Esophagus muscularis mucosa (tissue), 4 donors: Measurements from ENCODE around the gene SLC12A6. TPM values are rescaled to one million over a fixed set of nuclear protein-coding genes. Genes with fewer than 3 reads are reported as not detected.

ENCODE experiments used
- DNase-seq: peaks from one replicate; pipeline ENCODE4 v3.0.0-alpha.2; 2017; ENCODE audit errors: extremely low spot score
- H3K27ac ChIP-seq, 4 donors: fragments of 200-600 bp; sonication (generic); replicated peaks in 1 of 4; 1 replicate in 3 of 4; 2 replicates in 1 of 4; pipeline ENCODE4 v1.5.1; 2016 to 2019; ENCODE audit warnings: mild to moderate bottlenecking in 1 of 4
- H3K27me3 ChIP-seq, 4 donors: fragments of 200-600 bp; sonication (generic); one replicate each; pipeline versions ENCODE4 v1.5.1 to v1.6.0; 2016 to 2019
- H3K36me3 ChIP-seq, 4 donors: fragments of 200-600 bp; sonication (generic); one replicate each; pipeline ENCODE4 v1.5.1; 2016 to 2019
- H3K4me1 ChIP-seq, 4 donors: fragments of 200-600 bp; sonication (generic); one replicate each; pipeline ENCODE4 v1.5.1; 2016 to 2019
- H3K4me3 ChIP-seq, 4 donors: fragments of 200-600 bp; sonication (generic); 1 replicate in 2 of 4; 2 replicates in 2 of 4; pipeline ENCODE4 v1.5.1; 2016 to 2019; ENCODE audit warnings: mild to moderate bottlenecking in 4 of 4, moderate library complexity in 1 of 4
- H3K9me3 ChIP-seq, 4 donors: fragments of 200-600 bp; sonication (generic); 1 replicate in 3 of 4; 2 replicates in 1 of 4; pipeline ENCODE4 v1.5.1; 2016 to 2019
- EP300 ChIP-seq: sonication (generic); formaldehyde crosslinking; IDR thresholded peaks from one replicate; pipeline ENCODE4 v1.6.1; 2017; ENCODE audit warnings: antibody characterized with exemption
- POLR2A ChIP-seq: fragments of 450-650 bp; IDR thresholded peaks from one replicate; pipeline ENCODE4 v1.6.1; 2017; ENCODE audit warnings: antibody characterized with exemption, moderate library complexity, mild to moderate bottlenecking, low read depth
- POLR2AphosphoS5 ChIP-seq, 2 donors: sonication (generic); formaldehyde crosslinking; IDR thresholded peaks; one replicate each; pipeline ENCODE4 v1.6.1; 2017; ENCODE audit warnings: antibody characterized with exemption in 2 of 2
- WGBS: methylation state at CpG from one replicate; pipeline ENCODE4 v1.1.5; 2018; 5-methylcytosine and 5-hydroxymethylcytosine counted together
- intact Hi-C: fragments of 100-400 bp; cut with DNase I; formaldehyde crosslinking; loops from one replicate; pipeline ENCODE4 v1.15.1; 2023
- total RNA-seq, 4 donors: library from RNA; depleted of rRNA; stranded (reverse); fragments of >200 nt; gene quantifications; one replicate each; pipeline versions ENCODE4 v1.1.0 to v1.2.1, GENCODE V29; 2016
- TF ChIP-seq, protein P1 (sequence below), 3 experiments: fragments of 200-600 bp in 2 of 3; fragments of 450-650 bp in 1 of 3; sonication (generic) in 2 of 3; IDR thresholded peaks; one replicate each; pipeline ENCODE4 v1.5.1; 2017 to 2019; ENCODE audit warnings: antibody characterized with exemption in 3 of 3, mild to moderate bottlenecking in 2 of 3, moderate library complexity in 1 of 3

SLC12A6 gene
- total RNA-seq, 4 donors from 2014 or later: 16.1 to 21.4 (median 16.3) TPM

DNA sequence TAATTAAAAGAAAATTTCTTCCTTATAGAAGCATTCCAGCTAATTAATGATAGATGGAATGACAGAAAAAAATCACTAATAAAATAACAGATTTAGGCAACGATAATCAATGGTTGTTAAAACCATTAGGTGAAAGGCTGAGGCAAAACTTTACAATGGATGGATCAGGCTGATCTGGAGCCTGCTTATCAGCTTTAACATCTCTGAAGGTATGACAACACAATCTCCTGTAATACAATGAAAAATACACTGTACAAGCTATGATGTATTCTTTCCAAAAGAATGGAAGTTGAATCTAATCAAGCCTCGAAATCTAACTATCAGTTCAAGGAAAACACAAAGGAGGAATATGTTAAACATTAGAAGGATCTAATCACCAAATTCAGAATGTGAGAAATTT lies 73.5 kb downstream of the SLC12A6 start:
- intact Hi-C loops: no loop called here
- 89% methylated on average over 2 of the region's 2 CpGs for WGBS

DNA sequence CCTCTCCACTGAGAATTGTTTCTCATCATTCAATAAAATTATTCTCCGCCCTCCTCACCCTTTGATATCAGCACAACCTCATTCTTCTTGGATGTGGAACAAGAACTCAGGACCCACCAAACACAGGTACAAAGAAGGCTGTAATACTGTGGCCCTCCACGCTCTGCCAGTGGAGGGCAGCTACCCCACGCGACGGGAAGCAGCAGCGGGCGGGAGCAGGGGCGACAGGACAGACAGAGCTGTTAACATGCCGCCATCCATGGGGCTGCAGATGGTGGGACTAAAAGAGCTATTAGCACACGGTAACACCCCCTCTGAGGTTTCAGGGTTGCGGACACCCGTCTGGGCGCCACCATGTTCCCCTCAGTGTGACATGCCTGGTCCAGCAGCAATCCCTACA lies 75.2 kb downstream of the SLC12A6 start:
- Histone ChIP-seq H3K27me3 (no peaks in the 10 kb centered on the region), H3K27ac (no peak overlapping the region), H3K4me3 (no peak overlapping the region), H3K36me3 (peaks cover 0 to 27% (median 12%) of the 10 kb centered on the region in 4 donors), H3K4me1 (no peaks in the 10 kb centered on the region), H3K9me3 (no peaks in the 10 kb centered on the region)
- intact Hi-C loops: no loop called here
- WGBS: 98% methylated on average over 11 of the region's 13 CpGs
- no peak for DNase-seq
- TF ChIP-seq POLR2A (no peak), POLR2AphosphoS5 (IDR thresholded peaks at IDR 0.05) (no peak), EP300 (no peak)
- TF ChIP-seq, protein P1, sequence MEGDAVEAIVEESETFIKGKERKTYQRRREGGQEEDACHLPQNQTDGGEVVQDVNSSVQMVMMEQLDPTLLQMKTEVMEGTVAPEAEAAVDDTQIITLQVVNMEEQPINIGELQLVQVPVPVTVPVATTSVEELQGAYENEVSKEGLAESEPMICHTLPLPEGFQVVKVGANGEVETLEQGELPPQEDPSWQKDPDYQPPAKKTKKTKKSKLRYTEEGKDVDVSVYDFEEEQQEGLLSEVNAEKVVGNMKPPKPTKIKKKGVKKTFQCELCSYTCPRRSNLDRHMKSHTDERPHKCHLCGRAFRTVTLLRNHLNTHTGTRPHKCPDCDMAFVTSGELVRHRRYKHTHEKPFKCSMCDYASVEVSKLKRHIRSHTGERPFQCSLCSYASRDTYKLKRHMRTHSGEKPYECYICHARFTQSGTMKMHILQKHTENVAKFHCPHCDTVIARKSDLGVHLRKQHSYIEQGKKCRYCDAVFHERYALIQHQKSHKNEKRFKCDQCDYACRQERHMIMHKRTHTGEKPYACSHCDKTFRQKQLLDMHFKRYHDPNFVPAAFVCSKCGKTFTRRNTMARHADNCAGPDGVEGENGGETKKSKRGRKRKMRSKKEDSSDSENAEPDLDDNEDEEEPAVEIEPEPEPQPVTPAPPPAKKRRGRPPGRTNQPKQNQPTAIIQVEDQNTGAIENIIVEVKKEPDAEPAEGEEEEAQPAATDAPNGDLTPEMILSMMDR (IDR thresholded peaks at IDR 0.05): no peak

More for the DNA sequence above, 73.5 kb downstream of the SLC12A6 start:
- Histone ChIP-seq H3K27me3 (no peaks in the 10 kb centered on the region), H3K9me3 (no peaks in the 10 kb centered on the region), H3K36me3 (peaks cover 0 to 11% (median 2%) of the 10 kb centered on the region in 4 donors), H3K4me1 (no peaks in the 10 kb centered on the region), H3K4me3 (no peak overlapping the region), H3K27ac (no peak overlapping the region)
- TF ChIP-seq, protein P1 (IDR thresholded peaks at IDR 0.05): no peak
- TF ChIP-seq POLR2A: no peak
- no peak for TF ChIP-seq POLR2AphosphoS5 (IDR thresholded peaks at IDR 0.05)
- no peak for DNase-seq

DNA sequence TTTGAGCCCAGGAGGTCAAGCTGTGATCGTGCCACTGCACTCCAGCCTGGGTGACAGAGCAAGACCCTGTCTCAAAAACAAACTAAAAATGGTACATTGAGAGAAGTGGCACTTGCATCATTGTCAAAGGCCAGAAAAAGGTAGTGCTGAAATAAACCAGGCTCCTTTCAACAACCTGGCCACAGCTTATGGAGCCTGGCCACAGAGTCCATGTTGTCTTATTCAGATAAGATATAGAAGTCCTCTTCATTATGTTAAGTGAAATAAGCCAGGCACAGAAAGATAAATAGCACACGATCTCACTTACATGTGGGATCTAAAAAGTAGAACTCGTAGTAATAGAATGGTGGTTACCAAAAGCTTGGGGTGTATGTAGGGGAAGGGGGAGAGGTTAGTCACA lies 78.0 kb downstream of the SLC12A6 start:
- no peaks in the 10 kb centered on the region for H3K27me3 ChIP-seq
- H3K27ac ChIP-seq: no peak overlapping the region
- peaks cover 0 to 54% (median 32%) of the 10 kb centered on the region in 4 donors for H3K36me3 ChIP-seq
- H3K4me3 ChIP-seq: no peak overlapping the region
- H3K9me3 ChIP-seq: no peaks in the 10 kb centered on the region
- intact Hi-C loops: no loop called here
- WGBS: 84% methylated on average over 3 of the region's 3 CpGs
- no peak for TF ChIP-seq EP300
- TF ChIP-seq, protein P1 (IDR thresholded peaks at IDR 0.05): no peak
- TF ChIP-seq POLR2A: no peak
- TF ChIP-seq POLR2AphosphoS5 (IDR thresholded peaks at IDR 0.05): no peak
- no peak for DNase-seq
- H3K4me1 ChIP-seq: no peaks in the 10 kb centered on the region

DNA sequence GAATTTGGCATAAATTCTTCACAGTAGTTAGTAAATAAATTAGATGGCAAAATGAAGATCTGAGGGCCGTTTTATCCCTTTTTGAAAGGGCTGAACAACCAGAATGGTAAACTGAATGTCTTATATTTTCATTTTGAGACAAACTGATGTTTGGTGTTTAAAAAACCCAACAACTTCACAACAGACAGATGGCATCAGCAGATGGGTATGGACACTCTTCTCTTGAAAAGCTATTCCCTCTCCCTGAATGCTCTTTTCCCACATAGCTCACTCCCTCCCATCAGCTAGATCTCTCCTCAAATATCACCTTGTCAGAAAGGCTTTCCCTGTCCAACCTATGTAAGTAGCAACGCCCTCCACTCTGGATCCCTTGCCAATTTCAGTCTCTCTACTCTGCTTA lies 79.4 kb downstream of the SLC12A6 start:
- peaks cover 9 to 69% (median 44%) of the 10 kb centered on the region in 4 donors for H3K36me3 ChIP-seq
- H3K27me3 ChIP-seq: no peaks in the 10 kb centered on the region
- no peaks in the 10 kb centered on the region for H3K9me3 ChIP-seq
- no peak overlapping the region for H3K4me3 ChIP-seq
- H3K27ac ChIP-seq: no peak overlapping the region
- DNase-seq: no peak
- TF ChIP-seq POLR2A (no peak), EP300 (no peak), POLR2AphosphoS5 (IDR thresholded peaks at IDR 0.05) (no peak)
- TF ChIP-seq, protein P1 (IDR thresholded peaks at IDR 0.05): no peak
- 71% methylated on average over 2 of the region's 2 CpGs for WGBS
- no peaks in the 10 kb centered on the region for H3K4me1 ChIP-seq
- intact Hi-C loops: no loop called here

DNA sequence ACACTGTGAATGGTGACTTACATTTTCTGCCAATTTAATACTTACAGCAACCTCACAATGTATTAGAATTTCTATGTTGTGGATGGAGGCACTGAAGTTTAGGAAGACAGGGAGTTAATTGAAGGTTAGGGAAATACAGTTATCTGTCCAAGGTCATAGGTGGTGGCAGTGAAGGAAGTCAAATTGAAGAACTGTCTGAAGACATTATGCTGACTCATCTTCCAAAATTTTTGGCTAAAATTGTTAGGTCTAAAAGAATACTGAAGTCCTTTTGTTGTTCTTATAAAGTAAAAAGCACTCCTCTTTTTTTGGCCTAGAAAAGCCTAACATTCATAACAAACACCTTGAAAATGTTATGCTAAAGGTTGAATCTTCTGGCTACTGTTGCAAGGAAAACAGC lies 85.0 kb downstream of the SLC12A6 start:
- no peak overlapping the region for H3K27ac ChIP-seq
- peaks cover 25 to 88% (median 72%) of the 10 kb centered on the region in 4 donors for H3K36me3 ChIP-seq
- no peaks in the 10 kb centered on the region for H3K27me3 ChIP-seq
- intact Hi-C loops: no loop called here
- peaks cover 0 to 11% (median 0%) of the 10 kb centered on the region in 4 donors for H3K4me1 ChIP-seq
- no peak for DNase-seq
- TF ChIP-seq POLR2A (no peak), EP300 (no peak), POLR2AphosphoS5 (IDR thresholded peaks at IDR 0.05) (no peak)
- TF ChIP-seq, protein P1 (IDR thresholded peaks at IDR 0.05): no peak
- no peak overlapping the region for H3K4me3 ChIP-seq
- H3K9me3 ChIP-seq: no peaks in the 10 kb centered on the region
